Prostate gland (tissue), 2 donors: ENCODE results near the gene TEC.

Experiments
- POLR2A ChIP-seq: fragments of 450-650 bp; IDR thresholded peaks from one replicate; pipeline ENCODE4 v1.6.1; 2016; ENCODE audit warnings: antibody characterized with exemption, mild to moderate bottlenecking
- POLR2AphosphoS5 ChIP-seq: sonication (generic); formaldehyde crosslinking; IDR thresholded peaks from one replicate; pipeline ENCODE4 v1.6.1; 2017; ENCODE audit warnings: antibody characterized with exemption
- TF ChIP-seq, protein P1 (sequence below), 4 experiments: fragments of 200-600 bp in 2 of 4; fragments of 450-650 bp in 2 of 4; sonication (generic) in 2 of 4; IDR thresholded peaks; 1 replicate in 3 of 4; 2 replicates in 1 of 4; pipeline ENCODE4 v1.5.1; 2016 to 2019; ENCODE audit warnings: antibody characterized with exemption in 4 of 4, mild to moderate bottlenecking in 2 of 4, moderate library complexity in 2 of 4

DNA sequence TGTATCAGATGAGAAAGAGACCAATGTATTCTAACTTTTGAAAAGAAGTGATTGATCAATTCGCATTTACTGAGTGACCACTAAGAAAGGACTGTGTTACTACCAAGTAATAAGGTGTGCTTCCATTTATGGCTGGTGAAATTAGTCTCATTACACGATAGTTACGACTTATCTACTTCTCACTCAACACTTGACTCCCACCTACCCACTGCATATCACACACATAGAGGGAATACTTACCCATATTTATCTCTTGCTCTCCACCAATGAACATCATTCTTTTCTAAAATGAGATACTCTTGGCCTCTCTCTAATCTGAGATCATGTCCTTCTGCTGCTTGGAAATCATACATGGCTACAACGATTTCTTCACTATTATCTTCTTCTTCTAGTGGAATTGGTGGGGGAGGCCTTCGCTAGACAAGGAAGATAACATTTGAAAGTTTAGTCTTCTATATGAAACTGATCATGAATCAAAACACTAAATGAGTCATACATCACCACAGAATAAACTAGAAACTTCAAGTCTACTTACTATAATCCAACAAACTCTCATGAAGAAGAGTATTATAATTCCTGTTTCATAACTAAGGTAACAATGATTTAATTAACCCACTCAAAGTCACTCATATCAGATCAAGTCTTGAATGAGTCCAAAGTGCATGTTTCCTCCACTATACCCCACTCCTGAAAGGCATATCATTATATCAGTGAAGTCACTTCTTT, 101.9 kb downstream of the TEC start:
- TF ChIP-seq, protein P1, sequence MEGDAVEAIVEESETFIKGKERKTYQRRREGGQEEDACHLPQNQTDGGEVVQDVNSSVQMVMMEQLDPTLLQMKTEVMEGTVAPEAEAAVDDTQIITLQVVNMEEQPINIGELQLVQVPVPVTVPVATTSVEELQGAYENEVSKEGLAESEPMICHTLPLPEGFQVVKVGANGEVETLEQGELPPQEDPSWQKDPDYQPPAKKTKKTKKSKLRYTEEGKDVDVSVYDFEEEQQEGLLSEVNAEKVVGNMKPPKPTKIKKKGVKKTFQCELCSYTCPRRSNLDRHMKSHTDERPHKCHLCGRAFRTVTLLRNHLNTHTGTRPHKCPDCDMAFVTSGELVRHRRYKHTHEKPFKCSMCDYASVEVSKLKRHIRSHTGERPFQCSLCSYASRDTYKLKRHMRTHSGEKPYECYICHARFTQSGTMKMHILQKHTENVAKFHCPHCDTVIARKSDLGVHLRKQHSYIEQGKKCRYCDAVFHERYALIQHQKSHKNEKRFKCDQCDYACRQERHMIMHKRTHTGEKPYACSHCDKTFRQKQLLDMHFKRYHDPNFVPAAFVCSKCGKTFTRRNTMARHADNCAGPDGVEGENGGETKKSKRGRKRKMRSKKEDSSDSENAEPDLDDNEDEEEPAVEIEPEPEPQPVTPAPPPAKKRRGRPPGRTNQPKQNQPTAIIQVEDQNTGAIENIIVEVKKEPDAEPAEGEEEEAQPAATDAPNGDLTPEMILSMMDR (IDR thresholded peaks at IDR 0.05), result no peak
- TF ChIP-seq POLR2A (no peak), POLR2AphosphoS5 (no peak)
